A673 (cell line): ENCODE measurements around the gene CCDC197.

Experiments
- CTCF ChIP-seq: fragments of 300-800, 200-600 bp; sonication (generic); conservative IDR thresholded peaks from 2 replicates; pipeline ENCODE4 v1.5.1; 2017; ENCODE audit warnings: low read depth, mild to moderate bottlenecking, antibody characterized with exemption, low read length, moderate library complexity, mixed read lengths
- EZH2 ChIP-seq: fragments of 200-600 bp; sonication (generic); IDR thresholded peaks from 2 replicates; pipeline ENCODE4 v1.6.1; 2017; ENCODE audit warnings: borderline replicate concordance, low read depth, mild to moderate bottlenecking, mixed read lengths, antibody characterized with exemption, low read length; ENCODE audit not compliant: poor library complexity, severe bottlenecking

- no peak for TF ChIP-seq CTCF
- no peak for TF ChIP-seq EZH2
These were observed 1.1 kb downstream of the CCDC197 start for GRCh38 chr14:93997916-93998870.
